Activated CD8-positive, alpha-beta T cell treated with anti-CD3 and anti-CD28 coated beads for 36 hours (primary cell): Measurements from ENCODE around the gene KAZN. TPM values are rescaled to one million over a fixed set of nuclear protein-coding genes. Genes with fewer than 3 reads are reported as not detected.

Experiments
- ATAC-seq: fragments of 200-7000 bp; cut with Tn5 transposase; one replicate; pipeline ENCODE4 v1.10.0; 2021; ENCODE audit warnings: mild to moderate bottlenecking, moderate library complexity
- CTCF ChIA-PET: fragments of 350-600 bp; sonication (Branson Sonifier 250); formaldehyde crosslinking; loops from one replicate; lab custom pipeline; 2021; ENCODE audit warnings: antibody characterized with exemption; lab: Charles Lee
- POLR2A ChIA-PET: fragments of 350-600 bp; sonication (Branson Sonifier 250); formaldehyde crosslinking; loops from one replicate; lab custom pipeline; 2021; ENCODE audit warnings: antibody characterized with exemption; lab: Charles Lee
- DNase-seq: peaks from one replicate; pipeline ENCODE4 v3.0.0-alpha.2; 2020
- H3K27ac Mint-ChIP-seq: one replicate; pipeline ENCODE4 v1.8.0; 2021; ENCODE audit warnings: mild to moderate bottlenecking, mixed read lengths
- H3K27me3 Mint-ChIP-seq: one replicate; pipeline ENCODE4 v1.8.0; 2021; ENCODE audit warnings: mixed read lengths
- H3K36me3 Mint-ChIP-seq: one replicate; pipeline ENCODE4 v1.8.0; 2021; ENCODE audit warnings: low read depth, mixed read lengths
- H3K4me1 Mint-ChIP-seq: one replicate; pipeline ENCODE4 v1.8.0; 2021; ENCODE audit warnings: low read depth, mixed read lengths
- H3K4me3 Mint-ChIP-seq: one replicate; pipeline ENCODE4 v1.8.0; 2021; ENCODE audit warnings: mild to moderate bottlenecking, moderate library complexity, mixed read lengths
- H3K9me3 Mint-ChIP-seq: one replicate; pipeline ENCODE4 v1.8.0; 2021; ENCODE audit warnings: mixed read lengths
- intact Hi-C: fragments of 100-400 bp; cut with micrococcal nuclease; formaldehyde crosslinking; loops from one replicate; pipeline ENCODE4 v1.10.0; 2022
- total RNA-seq, 2 experiments: library from RNA; stranded (reverse); gene quantifications; one replicate each; pipeline ENCODE4 v1.2.3, GENCODE V29; 2021
- TF ChIP-seq, protein P1 (sequence below): fragments of 200-600 bp; IDR thresholded peaks from one replicate; pipeline ENCODE4 v1.8.0; 2022; ENCODE audit warnings: antibody characterized with exemption, mild to moderate bottlenecking

Gene KAZN
- total RNA-seq, 2 experiments from 2014 or later: 1.7 to 1.9 TPM

DNA sequence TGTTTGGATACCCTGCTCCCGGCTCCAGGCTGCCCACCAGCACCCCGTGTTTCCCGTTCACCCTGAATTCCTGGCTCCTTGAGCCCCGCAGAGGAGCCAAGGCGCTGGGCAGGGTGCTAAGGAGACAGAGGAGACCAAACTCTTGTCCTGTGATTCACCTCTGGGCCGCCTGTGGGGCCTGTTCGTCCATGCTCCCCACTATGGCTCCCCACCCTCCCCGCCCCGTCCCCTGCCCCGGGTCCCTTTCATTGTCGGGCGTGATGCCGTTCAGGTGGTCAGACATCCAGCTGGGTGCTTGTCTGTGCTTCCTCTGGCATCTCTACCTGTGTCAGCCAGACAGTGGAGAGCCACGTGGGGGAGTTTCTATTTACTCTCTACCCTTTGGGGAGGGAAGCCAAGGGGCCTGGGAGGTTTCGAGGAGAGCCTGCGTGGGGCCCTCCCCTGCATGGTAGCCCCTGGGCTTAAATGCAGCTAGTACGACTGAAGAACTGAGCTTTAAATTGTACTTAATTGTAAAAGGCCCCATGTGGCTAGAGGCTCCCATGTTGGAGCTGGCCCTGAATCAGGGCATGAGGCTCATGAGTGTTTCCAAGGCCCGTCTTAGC lies 333.7 kb downstream of the KAZN start:
- Mint-ChIP-seq H3K4me3 (no peak overlapping the region), H3K27ac (no peak overlapping the region), H3K4me1 (no peaks in the 10 kb centered on the region), H3K36me3 (no peaks in the 10 kb centered on the region), H3K9me3 (no peaks in the 10 kb centered on the region), H3K27me3 (peaks cover 12% of the 10 kb centered on the region)
- DNase-seq (no peak), ATAC-seq (no peak)
- ChIA-PET CTCF (interaction anchor here (0.7 kb wide), 1 partner anchor 21 kb away, joined by 3 read pairs; no protein-coding TSS in a partner anchor), POLR2A (no interaction called here)
- TF ChIP-seq, protein P1, sequence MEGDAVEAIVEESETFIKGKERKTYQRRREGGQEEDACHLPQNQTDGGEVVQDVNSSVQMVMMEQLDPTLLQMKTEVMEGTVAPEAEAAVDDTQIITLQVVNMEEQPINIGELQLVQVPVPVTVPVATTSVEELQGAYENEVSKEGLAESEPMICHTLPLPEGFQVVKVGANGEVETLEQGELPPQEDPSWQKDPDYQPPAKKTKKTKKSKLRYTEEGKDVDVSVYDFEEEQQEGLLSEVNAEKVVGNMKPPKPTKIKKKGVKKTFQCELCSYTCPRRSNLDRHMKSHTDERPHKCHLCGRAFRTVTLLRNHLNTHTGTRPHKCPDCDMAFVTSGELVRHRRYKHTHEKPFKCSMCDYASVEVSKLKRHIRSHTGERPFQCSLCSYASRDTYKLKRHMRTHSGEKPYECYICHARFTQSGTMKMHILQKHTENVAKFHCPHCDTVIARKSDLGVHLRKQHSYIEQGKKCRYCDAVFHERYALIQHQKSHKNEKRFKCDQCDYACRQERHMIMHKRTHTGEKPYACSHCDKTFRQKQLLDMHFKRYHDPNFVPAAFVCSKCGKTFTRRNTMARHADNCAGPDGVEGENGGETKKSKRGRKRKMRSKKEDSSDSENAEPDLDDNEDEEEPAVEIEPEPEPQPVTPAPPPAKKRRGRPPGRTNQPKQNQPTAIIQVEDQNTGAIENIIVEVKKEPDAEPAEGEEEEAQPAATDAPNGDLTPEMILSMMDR: no peak
- intact Hi-C loops: no loop called here

DNA sequence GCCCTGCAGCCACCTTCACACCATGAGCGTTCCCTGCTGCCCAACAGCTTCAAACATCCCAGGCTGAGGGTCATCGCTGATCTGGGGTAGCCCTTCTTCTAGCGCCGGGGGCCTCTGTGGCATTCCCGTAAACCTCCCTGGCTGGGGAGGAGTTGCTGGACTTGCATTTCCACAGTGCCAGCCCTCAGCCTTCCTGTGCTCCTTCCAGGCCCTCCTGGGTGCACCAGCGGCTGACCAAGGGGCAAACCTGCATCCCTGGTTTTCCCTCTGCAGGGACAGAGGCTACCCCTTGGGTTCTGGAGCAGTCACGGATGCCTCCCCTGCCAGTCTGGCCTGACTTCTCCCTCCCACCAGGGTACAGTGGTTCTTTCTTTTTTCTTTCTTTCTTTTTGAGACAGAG lies 336.4 kb downstream of the KAZN start:
- Mint-ChIP-seq H3K4me1 (no peaks in the 10 kb centered on the region), H3K27me3 (no peaks in the 10 kb centered on the region), H3K9me3 (no peaks in the 10 kb centered on the region), H3K27ac (no peak overlapping the region), H3K4me3 (no peak overlapping the region), H3K36me3 (no peaks in the 10 kb centered on the region)
- TF ChIP-seq, protein P1: no peak
- intact Hi-C loops: no loop called here
- ChIA-PET POLR2A (no interaction called here), CTCF (no interaction called here)
- DNase-seq (no peak), ATAC-seq (no peak)

DNA sequence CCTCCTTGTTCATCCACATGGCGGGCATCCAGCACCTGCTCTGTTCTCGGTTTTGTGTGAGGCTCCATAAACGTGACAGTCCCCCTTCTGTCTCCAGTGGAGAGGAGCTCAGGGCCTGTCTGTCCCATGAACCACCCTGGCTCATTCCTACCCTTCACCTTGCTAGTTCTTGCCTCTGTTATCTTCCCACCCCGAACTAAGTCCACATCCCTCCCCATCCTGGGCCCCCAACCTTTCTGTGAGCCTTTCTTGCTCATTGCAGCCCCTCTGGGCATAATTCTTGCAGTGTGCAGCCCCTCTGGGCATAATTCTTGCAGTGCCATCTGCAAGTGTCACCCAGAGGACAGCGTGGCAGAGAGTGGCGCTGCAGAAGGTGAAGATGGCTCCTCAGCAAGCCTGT lies 338.3 kb downstream of the KAZN start:
- TF ChIP-seq, protein P1: no peak
- Mint-ChIP-seq H3K36me3 (no peaks in the 10 kb centered on the region), H3K27ac (no peak overlapping the region), H3K27me3 (no peaks in the 10 kb centered on the region), H3K9me3 (no peaks in the 10 kb centered on the region), H3K4me3 (no peak overlapping the region), H3K4me1 (no peaks in the 10 kb centered on the region)
- DNase-seq: no peak
- no peak for ATAC-seq
- CTCF ChIA-PET: no interaction called here
- intact Hi-C loops: no loop called here
- POLR2A ChIA-PET: no interaction called here

DNA sequence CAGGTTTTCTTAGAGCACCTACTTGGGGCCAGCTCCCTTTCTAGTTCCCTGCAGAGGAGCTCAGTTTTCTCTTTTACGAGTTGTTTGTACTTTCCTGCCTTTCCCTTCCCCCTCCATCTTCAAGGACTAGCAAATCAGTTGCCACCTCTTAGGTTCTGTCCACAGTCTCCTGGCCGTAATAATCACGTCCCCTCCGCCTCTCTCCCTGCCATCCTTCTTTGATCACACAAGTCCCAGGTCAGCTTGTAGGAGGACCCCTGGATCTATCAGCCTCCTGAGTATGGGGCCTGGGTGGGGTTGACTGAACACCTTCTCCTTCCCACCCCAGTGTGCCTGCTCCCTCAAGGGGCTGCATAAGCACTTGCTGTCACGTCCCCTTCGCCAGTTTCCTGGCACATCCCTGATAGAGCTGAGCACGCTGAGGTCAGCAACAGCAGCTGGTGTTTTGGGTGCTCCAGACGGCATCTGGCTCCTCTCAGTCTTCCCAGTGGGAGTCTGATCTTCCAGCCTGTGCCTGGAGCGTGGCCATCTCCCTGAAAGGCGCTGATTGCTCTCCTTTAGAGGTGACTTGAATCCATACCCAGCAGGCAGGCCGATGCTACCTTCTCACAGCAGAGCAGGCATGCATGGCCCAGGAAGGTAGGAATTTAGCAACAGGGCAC lies 338.9 kb downstream of the KAZN start:
- intact Hi-C loops: no loop called here
- POLR2A ChIA-PET: no interaction called here
- ATAC-seq (no peak), DNase-seq (no peak)
- Mint-ChIP-seq H3K4me1 (no peaks in the 10 kb centered on the region), H3K27me3 (no peaks in the 10 kb centered on the region), H3K4me3 (no peak overlapping the region), H3K27ac (no peak overlapping the region), H3K36me3 (no peaks in the 10 kb centered on the region), H3K9me3 (no peaks in the 10 kb centered on the region)
- CTCF ChIA-PET: no interaction called here
- TF ChIP-seq, protein P1: no peak

DNA sequence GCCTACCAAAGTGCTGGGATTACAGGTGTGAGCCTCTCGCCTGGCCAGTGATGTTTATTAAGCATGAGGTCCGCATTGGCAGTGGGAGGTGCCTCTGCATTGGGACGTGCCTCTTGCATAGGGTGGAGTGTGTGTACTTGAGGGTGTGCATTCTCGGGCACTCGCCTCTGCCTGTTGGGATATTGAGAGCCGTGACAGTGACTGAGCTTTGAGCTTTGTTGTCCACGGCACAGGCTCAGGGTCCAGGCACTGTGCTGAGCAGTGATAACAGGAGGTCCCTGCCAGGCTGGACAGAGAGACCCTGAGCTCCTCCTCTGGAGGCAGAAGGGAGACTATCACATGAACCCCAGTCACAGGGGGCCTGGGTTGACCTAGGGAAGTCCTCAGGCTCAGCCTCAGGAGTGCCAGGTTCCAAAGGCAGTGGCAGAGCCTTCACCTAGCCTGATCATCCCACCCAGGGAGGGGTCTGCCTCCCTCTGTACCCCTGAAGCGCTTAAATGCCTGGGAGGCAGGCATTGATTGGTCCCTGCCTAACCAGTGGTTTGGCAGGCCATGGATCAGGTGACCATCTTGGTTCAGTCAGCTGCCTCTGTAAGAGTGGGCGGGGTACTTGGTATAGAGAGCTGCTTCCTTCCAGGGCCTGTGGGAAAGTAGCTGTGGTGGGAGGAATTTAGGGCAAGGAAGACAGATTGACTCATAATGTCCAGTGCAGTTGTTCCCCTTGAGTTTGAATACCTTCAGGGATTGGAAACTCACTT lies 341.2 kb downstream of the KAZN start:
- Mint-ChIP-seq H3K27ac (no peak overlapping the region), H3K36me3 (no peaks in the 10 kb centered on the region), H3K27me3 (no peaks in the 10 kb centered on the region), H3K4me3 (no peak overlapping the region), H3K4me1 (no peaks in the 10 kb centered on the region), H3K9me3 (no peaks in the 10 kb centered on the region)
- TF ChIP-seq, protein P1: no peak
- ChIA-PET POLR2A (interaction anchor here (0.6 kb wide), 1 partner anchor 28 kb away, joined by 4 read pairs; no protein-coding TSS in a partner anchor), CTCF (no interaction called here)
- no peak for DNase-seq
- no peak for ATAC-seq
- intact Hi-C loops: no loop called here
